Dermis microvascular lymphatic vessel endothelial cell (primary cell): ENCODE results near the gene BEST3. TPM values are rescaled to one million over a fixed set of nuclear protein-coding genes. Genes with fewer than 3 reads are reported as not detected.

Source experiments
- DNase-seq, 2 donors: peaks; one replicate each; pipeline versions ENCODE4 v3.0.0 to v3.0.0-alpha.2; 2010; ENCODE audit warnings: low read depth in 2 of 2
- total RNA-seq: library from RNA; depleted of rRNA; stranded (reverse); fragments of >200 nt; gene quantifications from 2 replicates; pipeline ENCODE4 v1.2.1, GENCODE V29; 2014

BEST3 gene
- total RNA-seq: under 0.01 and 0.25 TPM in 2 replicates

GRCh38 chr12:69698769-69699540 lies at the start of gene BEST3:
BEST3 (minus strand) TSS chr12:69699303; CDS start chr12:69697798, 1,505 bp downstream.
- no peak for DNase-seq

- DNase-seq: no peak
Observed at GRCh38 chr12:69744109-69744508, 45.0 kb upstream of the BEST3 start.

- DNase-seq: peak in 1 of 2 donors; percentile 47
Observed at GRCh38 chr12:69739287-69740191, 40.4 kb upstream of the BEST3 start.

- peak; percentile 51 to 79 for DNase-seq
Observed at GRCh38 chr12:69738351-69739286, 39.5 kb upstream of the BEST3 start, which contains the start of gene RAB3IP. RAB3IP (plus strand) TSS chr12:69738860; CDS start chr12:69755409, 16,549 bp downstream.

- no peak for DNase-seq
Observed at GRCh38 chr12:69733638-69734037, 34.5 kb upstream of the BEST3 start.

- no peak for DNase-seq
Observed at GRCh38 chr12:69732088-69732487, 33.0 kb upstream of the BEST3 start.

- DNase-seq: no peak
Observed at GRCh38 chr12:69726922-69727321, 27.8 kb upstream of the BEST3 start.

DNA sequence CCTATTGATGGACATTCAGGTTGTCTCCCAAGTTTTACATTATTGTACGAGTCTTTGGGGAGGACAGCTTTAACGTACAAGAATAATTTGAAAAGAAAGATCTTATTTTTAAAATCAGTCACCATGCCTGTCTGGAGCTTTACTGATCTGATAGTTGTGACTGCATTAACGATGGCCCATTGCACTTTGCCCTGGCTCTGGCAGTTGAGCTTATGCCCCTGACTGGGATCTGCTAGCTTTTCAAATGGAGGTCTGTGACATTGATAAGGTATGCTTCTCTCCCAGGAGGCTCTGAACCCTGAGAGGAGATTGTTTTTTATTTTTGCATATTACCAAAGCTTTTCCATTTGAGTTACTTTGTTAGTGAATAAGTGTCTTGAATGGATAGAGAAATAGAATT lies 21.6 kb upstream of the BEST3 start:
- no peak for DNase-seq

DNA sequence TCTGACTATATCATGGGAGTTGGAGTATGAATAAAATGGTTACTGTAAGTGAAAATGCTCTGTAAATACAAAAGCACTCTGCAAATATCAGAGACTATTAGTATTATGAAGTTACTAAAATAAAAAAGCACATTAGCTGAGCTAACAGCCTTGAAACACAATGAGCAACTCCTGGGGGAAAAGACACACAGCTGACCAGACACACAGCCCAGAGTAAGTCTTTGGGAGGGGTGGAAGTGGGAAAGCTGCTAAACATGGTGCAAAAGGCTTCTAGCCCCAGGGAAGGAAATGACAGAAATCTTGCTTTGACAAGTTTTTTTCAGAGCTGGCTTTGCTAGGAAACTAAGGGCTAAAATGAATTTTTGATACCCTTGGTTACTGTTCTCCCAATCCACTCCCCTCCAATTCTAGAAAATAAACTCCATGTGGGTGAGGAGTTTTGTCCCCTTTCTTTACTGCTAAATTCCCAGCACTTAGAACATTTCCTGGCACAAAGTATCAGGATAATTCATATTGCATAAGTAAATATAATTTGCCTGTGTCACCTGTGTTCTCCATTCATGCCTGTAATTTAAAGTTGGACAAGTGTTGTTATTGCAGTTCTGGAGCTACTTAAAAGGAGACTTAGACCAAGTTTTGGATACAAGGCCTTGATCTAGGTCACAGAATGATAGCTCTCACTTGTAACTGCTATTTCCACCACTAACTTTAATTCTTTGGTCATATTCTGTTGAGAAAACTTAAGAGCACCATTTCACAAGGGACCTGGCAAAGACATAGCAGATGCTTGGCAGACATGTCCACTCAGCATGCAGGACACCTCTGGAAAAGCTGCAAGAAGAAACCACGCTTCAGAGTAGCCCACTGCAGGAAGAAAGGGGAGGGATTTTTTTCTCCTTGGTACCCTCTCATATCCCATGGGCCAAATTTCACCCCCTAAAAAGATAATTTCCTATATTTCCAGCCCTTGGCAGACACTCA lies 20.5 kb upstream of the BEST3 start:
- no peak for DNase-seq

DNA sequence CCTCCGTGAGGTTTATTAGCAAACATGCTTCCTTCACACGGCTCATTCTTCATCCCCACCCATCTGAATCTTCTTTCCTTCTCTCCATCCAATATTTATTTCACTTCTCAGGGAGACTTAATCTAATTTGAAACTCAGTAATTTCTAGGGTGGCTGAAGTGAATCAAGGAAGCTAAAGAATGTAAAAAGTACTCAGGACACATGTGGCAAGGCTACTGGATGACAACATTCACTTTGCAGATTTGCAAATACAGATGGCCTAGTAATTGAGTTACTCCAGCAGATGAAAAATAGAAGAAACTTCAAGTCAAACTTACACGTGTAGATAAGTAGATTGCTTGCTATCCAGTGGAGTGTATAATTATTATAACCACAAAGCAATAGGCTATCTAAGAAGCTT lies 15.4 kb upstream of the BEST3 start:
- DNase-seq: no peak

DNA sequence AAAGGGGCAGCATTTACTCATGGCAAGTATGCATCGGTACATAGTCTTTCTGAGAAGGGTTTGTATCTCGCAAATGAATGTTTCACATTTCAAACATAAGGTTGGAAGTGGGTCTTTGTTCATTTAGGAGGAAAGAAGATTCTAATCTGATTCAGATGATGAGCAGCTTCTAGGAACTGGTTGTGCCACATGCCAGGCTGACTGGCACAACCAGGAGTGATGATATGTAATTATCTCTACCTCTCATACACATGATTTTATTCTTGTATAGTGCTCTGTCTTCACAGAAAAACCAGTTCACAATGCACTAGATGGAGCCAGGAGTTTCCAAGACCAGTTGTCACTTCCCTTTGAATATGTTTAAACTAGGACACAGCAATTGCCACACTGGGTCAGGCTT lies 13.7 kb upstream of the BEST3 start:
- no peak for DNase-seq

- DNase-seq: no peak
Observed at GRCh38 chr12:69708649-69709048, 9.5 kb upstream of the BEST3 start.

DNA sequence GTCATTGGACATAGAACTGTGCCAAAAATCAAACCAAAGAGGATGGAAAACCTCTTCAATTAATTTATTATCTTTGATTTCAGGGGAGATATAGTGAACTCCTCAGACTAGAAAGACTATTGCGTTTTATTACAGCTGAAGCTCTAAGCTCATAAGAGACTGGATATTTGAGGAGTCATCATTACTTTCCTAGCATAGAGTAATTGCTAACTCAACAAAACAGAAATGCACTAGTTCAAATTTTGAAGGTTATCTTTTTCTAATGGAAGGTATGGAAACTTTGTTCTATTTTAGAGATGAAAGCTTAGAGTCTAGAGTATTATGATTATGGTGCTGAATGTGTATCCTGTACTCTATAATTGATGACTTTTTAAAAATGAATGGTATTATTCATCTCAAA lies 5.3 kb upstream of the BEST3 start:
- DNase-seq: no peak

- DNase-seq: no peak
Observed at GRCh38 chr12:69703146-69703642, 4.1 kb upstream of the BEST3 start.

DNA sequence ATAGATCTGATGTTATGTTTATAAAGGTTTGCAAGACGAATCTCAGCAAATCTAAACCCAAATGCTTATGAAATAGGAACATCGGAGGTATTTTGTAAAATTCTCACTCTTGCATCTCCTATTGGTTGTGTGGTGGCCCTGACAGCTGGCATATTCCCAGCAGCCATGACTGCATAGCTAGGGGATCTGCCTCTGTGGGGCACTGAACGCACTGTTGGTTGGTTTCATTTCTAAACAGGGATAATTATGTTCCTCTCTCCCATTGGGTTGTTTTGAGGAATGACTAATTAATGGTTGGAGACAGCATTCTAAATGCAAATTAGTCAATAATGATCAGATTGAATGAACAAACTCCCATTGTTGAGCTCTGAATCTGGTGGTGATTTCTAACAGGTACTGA lies 2.7 kb upstream of the BEST3 start:
- no peak for DNase-seq

DNA sequence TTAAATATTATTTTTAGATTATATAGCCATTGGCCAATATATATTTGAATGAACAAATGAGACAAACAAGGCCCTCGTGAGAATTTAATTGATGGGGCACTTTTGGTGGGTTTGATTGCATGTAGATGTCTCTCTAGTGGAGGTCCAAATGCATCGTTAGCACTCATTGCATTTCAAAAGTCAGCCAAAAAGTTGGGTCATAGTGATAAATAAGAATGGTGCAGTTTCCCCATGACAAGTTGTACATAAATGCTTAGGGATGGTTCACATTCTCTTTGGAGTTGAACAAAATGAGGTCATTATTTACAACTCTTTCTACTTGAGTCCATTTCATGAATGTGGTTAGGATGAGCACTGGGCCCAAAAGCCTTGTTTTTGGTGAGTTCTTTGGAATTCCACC lies 1.0 kb downstream of the BEST3 start:
- DNase-seq: no peak

DNA sequence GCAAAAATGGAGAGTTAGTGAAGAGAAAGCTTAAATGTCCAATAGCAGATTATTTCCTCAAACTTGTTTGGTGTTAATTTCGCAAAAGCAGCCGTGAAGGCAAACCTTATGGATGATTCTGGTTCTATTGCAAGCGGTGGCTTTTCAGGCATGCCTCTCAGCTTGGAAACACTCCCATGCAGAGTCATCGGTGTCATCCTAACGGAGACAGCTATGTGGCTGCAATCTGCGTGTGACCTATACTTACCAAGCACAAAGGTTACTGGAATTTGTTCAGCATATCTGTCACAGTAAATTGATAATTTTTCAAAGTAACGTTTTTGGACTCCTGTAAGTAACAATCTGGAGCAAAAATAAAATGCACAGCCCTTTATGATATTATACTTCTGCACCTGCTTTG lies 5.0 kb downstream of the BEST3 start:
- no peak for DNase-seq

DNA sequence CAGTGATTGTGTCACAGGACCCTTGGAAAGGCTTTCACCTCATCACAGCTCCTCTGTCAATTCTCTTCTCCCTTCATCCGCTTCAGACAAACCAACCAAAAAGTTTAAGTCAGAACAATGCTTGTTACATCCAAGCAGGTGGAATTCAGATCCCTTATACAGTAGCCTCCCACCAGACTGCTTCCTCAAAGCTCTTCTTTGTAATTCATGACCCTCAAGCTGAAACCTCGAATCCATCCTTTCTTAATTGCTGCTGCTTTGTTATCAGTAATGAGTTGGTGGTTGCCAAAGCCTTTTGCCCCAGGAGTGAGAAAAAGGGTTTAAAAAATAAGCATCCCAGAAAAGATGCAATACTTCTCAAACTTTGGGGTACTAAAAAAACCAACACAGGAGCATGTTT lies 9.5 kb downstream of the BEST3 start:
- DNase-seq: no peak

DNA sequence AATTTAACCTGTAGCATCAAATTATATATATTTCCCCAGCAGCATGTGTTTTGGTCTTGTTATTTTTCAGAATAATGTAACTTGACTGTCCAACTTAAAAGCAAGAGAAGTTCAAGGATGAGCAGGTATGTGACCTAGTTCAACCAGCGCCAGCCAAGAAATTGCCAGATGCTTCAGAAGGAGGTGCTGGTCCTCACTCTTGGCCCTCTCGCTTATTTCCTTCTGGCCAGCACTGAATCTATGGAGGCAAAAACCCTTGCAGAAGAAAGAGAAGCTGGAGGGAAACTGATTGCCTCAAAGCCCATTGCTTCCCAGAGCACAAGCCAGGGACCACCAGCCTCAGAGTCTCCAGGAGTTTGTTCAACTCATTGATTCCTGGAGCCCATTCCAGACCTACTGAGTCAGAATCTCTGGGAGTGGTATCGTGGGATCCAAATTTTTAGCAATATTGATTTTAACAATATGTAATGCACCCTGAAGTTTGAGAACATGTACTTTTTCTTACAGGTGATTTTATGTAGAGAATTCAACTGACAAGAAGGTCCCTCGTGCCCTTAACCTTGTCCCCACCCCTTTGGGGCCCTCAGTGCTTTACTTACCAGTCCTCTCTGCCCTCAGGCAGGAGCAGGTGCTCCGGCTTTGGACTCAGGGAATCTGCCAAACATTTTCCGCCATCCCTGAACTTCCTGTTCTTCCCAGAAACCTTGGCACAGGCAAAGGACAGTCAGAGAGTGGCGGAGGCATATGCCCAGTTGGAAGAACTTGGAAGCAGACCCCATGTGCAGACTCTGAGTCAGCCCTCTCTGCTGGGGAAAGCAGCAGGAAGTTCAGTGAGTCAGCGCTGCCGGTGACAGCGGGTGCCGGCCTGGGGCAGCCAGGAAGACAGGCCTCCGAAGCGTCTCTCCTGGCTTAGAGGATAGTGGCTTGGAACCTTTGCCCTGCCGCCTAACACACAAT lies 10.4 kb downstream of the BEST3 start:
- peak; percentile 74 to 97 for DNase-seq
